IMR-90 (cell line): Measurements from ENCODE around the gene TOGARAM2. TPM values are rescaled to one million over a fixed set of nuclear protein-coding genes. Genes with fewer than 3 reads are reported as not detected.

Experiments used
- ATAC-seq: fragments of 200-7000 bp; cut with Tn5 transposase; 2 replicates; pipeline ENCODE4 v1.9.1; 2020; ENCODE audit warnings: low read depth, mild to moderate bottlenecking, moderate library complexity
- BruUV-seq: library from RNA; stranded (reverse); fragments of 400-500 nt; replicated peaks from 2 replicates; lab custom pipeline; 2021; lab: Mats Ljungman, UMichigan
- CTCF ChIA-PET: fragments of 300-600 bp; formaldehyde crosslinking; extraction: SDS; loops from one replicate; lab custom pipeline; 2021; ENCODE audit warnings: antibody characterized with exemption; lab: Yijun Ruan, JAX
- POLR2A ChIA-PET: fragments of 300-600 bp; sonication (Branson Sonifier 250); formaldehyde crosslinking; loops from one replicate; lab custom pipeline; 2022; ENCODE audit warnings: antibody characterized with exemption; ENCODE audit not compliant: unreplicated experiment; lab: Charles Lee
- DNase-seq: peaks from one replicate; pipeline ENCODE4 v3.0.0; 2013
- H2AFZ ChIP-seq: replicated peaks from 2 replicates; pipeline ENCODE3; 2013; ENCODE audit warnings: low read length, mild to moderate bottlenecking; ENCODE audit not compliant: poor library complexity
- H2AK5ac ChIP-seq: 2 replicates; pipeline ENCODE4 v1.6.1; 2013; ENCODE audit warnings: low read depth, low read length, inconsistent platforms
- H2AK9ac ChIP-seq: replicated peaks from 2 replicates; pipeline ENCODE3; 2013; ENCODE audit warnings: mild to moderate bottlenecking, low read depth, low read length, moderate library complexity; ENCODE audit not compliant: poor library complexity
- H2BK120ac ChIP-seq: 2 replicates; pipeline ENCODE4 v1.6.1; 2013; ENCODE audit warnings: low read depth, low read length, inconsistent platforms
- H2BK15ac ChIP-seq: 3 replicates; pipeline ENCODE4 v1.6.1; 2013; ENCODE audit warnings: low read depth, low read length, inconsistent platforms
- H2BK20ac ChIP-seq: 2 replicates; pipeline ENCODE4 v1.6.1; 2013; ENCODE audit warnings: low read depth, mild to moderate bottlenecking, inconsistent platforms, low read length, moderate library complexity
- H2BK5ac ChIP-seq: 2 replicates; pipeline ENCODE4 v1.6.1; 2013; ENCODE audit warnings: mild to moderate bottlenecking, low read depth, low read length, inconsistent platforms; ENCODE audit not compliant: poor library complexity, severe bottlenecking
- H3K14ac ChIP-seq: replicated peaks from 2 replicates; pipeline ENCODE4 v1.6.1; 2013; ENCODE audit warnings: low read depth, low read length, inconsistent platforms
- H3K18ac ChIP-seq: 2 replicates; pipeline ENCODE4 v1.6.1; 2013; ENCODE audit warnings: low read depth, low read length, control low read depth
- H3K23ac ChIP-seq: 2 replicates; pipeline ENCODE4 v1.6.1; 2013; ENCODE audit warnings: low read depth, low read length, inconsistent platforms
- H3K27ac ChIP-seq: 2 replicates; pipeline ENCODE4 v1.5.1; 2013; ENCODE audit warnings: mild to moderate bottlenecking, control low read depth, low read length; ENCODE audit not compliant: insufficient read depth
- H3K27me3 ChIP-seq: 2 replicates; pipeline ENCODE4 v1.6.1; 2013; ENCODE audit warnings: low read length; ENCODE audit not compliant: control insufficient read depth, insufficient read depth
- H3K36me3 ChIP-seq: 2 replicates; pipeline ENCODE4 v1.6.1; 2013; ENCODE audit warnings: low read length, mixed read lengths; ENCODE audit not compliant: control insufficient read depth, insufficient read depth
- H3K4ac ChIP-seq: 2 replicates; pipeline ENCODE4 v1.6.1; 2013; ENCODE audit warnings: low read depth, low read length, inconsistent platforms
- H3K4me1 ChIP-seq: 2 replicates; pipeline ENCODE4 v1.6.1; 2013; ENCODE audit warnings: low read length, mixed read lengths; ENCODE audit not compliant: control insufficient read depth, insufficient read depth
- H3K4me2 ChIP-seq: 2 replicates; pipeline ENCODE4 v1.6.1; 2013; ENCODE audit warnings: low read depth, mild to moderate bottlenecking, control low read depth, low read length, moderate library complexity
- H3K4me3 ChIP-seq: 2 replicates; pipeline ENCODE4 v1.5.1; 2013; ENCODE audit warnings: low read depth, mild to moderate bottlenecking, control low read depth, low read length, moderate library complexity; ENCODE audit not compliant: insufficient read depth
- H3K56ac ChIP-seq: 2 replicates; pipeline ENCODE4 v1.6.1; 2013; ENCODE audit warnings: low read length, inconsistent platforms; ENCODE audit not compliant: insufficient read depth; ENCODE audit errors: extremely low read depth
- H3K79me1 ChIP-seq, 2 experiments: 2 replicates each; pipeline ENCODE4 v1.6.1; 2013; ENCODE audit warnings: low read length in 2 of 2, inconsistent platforms in 1 of 2, low read depth in 1 of 2
- H3K9ac ChIP-seq: 2 replicates; pipeline ENCODE4 v1.6.1; 2013; ENCODE audit warnings: low read depth, low read length, control low read depth
- H3K9me1 ChIP-seq: 2 replicates; pipeline ENCODE4 v1.6.1; 2013; ENCODE audit warnings: low read length, inconsistent platforms; ENCODE audit not compliant: insufficient read depth
- H3K9me3 ChIP-seq: 2 replicates; pipeline ENCODE4 v1.6.1; 2013; ENCODE audit warnings: low read length; ENCODE audit not compliant: control insufficient read depth, insufficient read depth
- H4K20me1 ChIP-seq: 2 replicates; pipeline ENCODE4 v1.6.1; 2013; ENCODE audit warnings: low read length, inconsistent platforms; ENCODE audit not compliant: insufficient read depth
- H4K5ac ChIP-seq: 2 replicates; pipeline ENCODE4 v1.6.1; 2013; ENCODE audit warnings: mild to moderate bottlenecking, low read depth, low read length, control low read depth
- H4K8ac ChIP-seq, 2 experiments: 2 replicates each; pipeline ENCODE4 v1.6.1; 2013; ENCODE audit warnings: low read depth in 2 of 2, low read length in 2 of 2, control low read depth in 1 of 2, inconsistent platforms in 1 of 2
- H4K91ac ChIP-seq: 2 replicates; pipeline ENCODE4 v1.6.1; 2013; ENCODE audit warnings: low read depth, low read length, inconsistent platforms; ENCODE audit not compliant: insufficient read depth
- CEBPB ChIP-seq: IDR thresholded peaks from 2 replicates; pipeline ENCODE4 v1.6.1; 2012; ENCODE audit warnings: low read depth, low read length, improper control_type of control experiment
- FOS ChIP-seq: fragments of 150-350 bp; IDR thresholded peaks from 2 replicates; pipeline ENCODE4 v1.6.1; 2016; ENCODE audit warnings: low read depth, low read length
- NFE2L2 ChIP-seq: fragments of 150-350 bp; IDR thresholded peaks from 2 replicates; pipeline ENCODE4 v1.6.1; 2016; ENCODE audit warnings: low read depth, mild to moderate bottlenecking, low read length
- POLR2A ChIP-seq: IDR thresholded peaks from 2 replicates; pipeline ENCODE4 v1.6.1; 2012; ENCODE audit warnings: mild to moderate bottlenecking, low read depth, low read length
- RAD21 ChIP-seq: IDR thresholded peaks from 2 replicates; pipeline ENCODE4 v1.6.1; 2012; ENCODE audit warnings: low read length, improper control_type of control experiment
- SMC3 ChIP-seq: fragments of 150-350 bp; IDR thresholded peaks from 2 replicates; pipeline ENCODE4 v1.6.1; 2016; ENCODE audit warnings: low read depth, mild to moderate bottlenecking, antibody characterized with exemption, low read length, moderate library complexity
- WGBS, 2 experiments: methylation state at CpG; one replicate each; pipeline versions ENCODE4 v1.1.5 to v1.1.7; 2013; ENCODE audit warnings: missing lambda C conversion rate in 2 of 2; ENCODE audit not compliant: insufficient read length in 1 of 2; ENCODE audit errors: extremely low coverage in 2 of 2; 5-methylcytosine and 5-hydroxymethylcytosine counted together
- dilution Hi-C: fragments of 300-500 bp; cut with HindIII; formaldehyde crosslinking; loops from one replicate; pipeline ENCODE4 v1.14.3; 2018; ENCODE audit warnings: low sequenced_read_pairs; ENCODE audit not compliant: unreplicated experiment
- in situ Hi-C: fragments of 300-500 bp; cut with MboI; formaldehyde crosslinking; loops from 3 replicates; pipeline ENCODE4 v1.14.3; 2019; ENCODE audit warnings: low sequenced_read_pairs, inconsistent platforms, mixed read lengths
- intact Hi-C: fragments of 100-400 bp; cut with micrococcal nuclease; formaldehyde crosslinking; loops from 2 replicates; pipeline ENCODE4 v1.10.0; 2022
- polyA plus RNA-seq, 3 experiments: library from polyadenylated mRNA; depleted of rRNA; stranded (reverse); fragments of >200 nt; gene quantifications; 2 replicates each; pipeline ENCODE4 v1.2.3, GENCODE V29; 2012; ENCODE audit warnings: low replicate concordance in 1 of 3
- total RNA-seq: library from RNA; depleted of rRNA; stranded (reverse); fragments of >200 nt; gene quantifications from 2 replicates; pipeline ENCODE4 v1.2.3, GENCODE V29; 2012
- TF ChIP-seq, protein P1 (sequence below): conservative IDR thresholded peaks from 2 replicates; pipeline ENCODE4 v1.5.1; 2012; ENCODE audit warnings: mild to moderate bottlenecking, low read depth, low read length, improper control_type of control experiment

TOGARAM2 gene
- total and polyA plus RNA-seq, 2 of the 4 experiments (the other 2 are of a cell fraction): under 0.01 to 0.38 TPM

DNA sequence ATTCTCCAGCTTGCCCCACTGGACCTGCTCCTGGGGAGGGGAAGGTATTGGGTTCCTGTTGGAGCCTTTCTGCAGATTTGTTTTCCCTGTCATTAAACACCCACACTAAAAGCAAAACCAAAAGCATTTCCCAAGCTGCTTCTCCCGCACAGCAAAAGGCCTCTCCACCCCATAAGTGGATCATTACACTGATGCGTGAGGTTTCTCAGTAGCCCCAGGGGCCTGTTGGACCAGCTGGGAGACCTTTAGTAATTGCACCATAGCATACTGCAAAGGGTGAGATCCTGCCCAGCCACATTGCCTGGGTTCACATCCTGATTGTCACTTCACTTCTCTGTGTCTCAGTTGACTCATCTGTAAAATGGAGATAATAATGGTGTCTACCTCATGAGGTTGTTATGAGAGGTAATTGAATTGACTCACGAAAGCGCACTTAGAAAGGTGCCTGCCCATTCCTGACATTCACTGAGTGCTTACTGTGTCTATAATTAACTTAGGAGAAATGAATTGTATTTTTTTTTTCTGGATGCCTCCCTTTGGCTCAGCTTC is 43.9 kb downstream of the TOGARAM2 start:
- Histone ChIP-seq H3K4ac (no peak overlapping the region), H2BK15ac (no peak overlapping the region), H3K79me1 (no peaks in the 10 kb centered on the region), H4K8ac (no peak overlapping the region), H3K4me3 (no peak overlapping the region), H3K27ac (no peak overlapping the region), H4K5ac (no peak overlapping the region), H4K20me1 (no peaks in the 10 kb centered on the region), H3K27me3 (peaks cover 8% of the 10 kb centered on the region; the same call in 1 of the 2 replicates), H2BK20ac (no peak overlapping the region), H3K4me1 (no peaks in the 10 kb centered on the region), H3K56ac (no peak overlapping the region), H3K36me3 (no peaks in the 10 kb centered on the region), H3K14ac (no peak overlapping the region), H2BK5ac (no peak overlapping the region), H4K91ac (no peak overlapping the region), H2AK5ac (no peak overlapping the region), H3K23ac (no peak overlapping the region), H3K4me2 (no peak overlapping the region), H2AFZ (no peak overlapping the region), H2BK120ac (no peak overlapping the region), H3K9ac (no peak overlapping the region), H2AK9ac (no peak overlapping the region), H3K18ac (no peak overlapping the region), H3K9me3 (no peaks in the 10 kb centered on the region), H3K9me1 (no peaks in the 10 kb centered on the region)
- POLR2A ChIA-PET: no interaction called here
- in situ Hi-C loops (no loop called here), intact Hi-C loops (no loop called here), dilution Hi-C loops (no loop called here)
- CTCF ChIA-PET: no interaction called here
- no CpG with 5 or more reads among the region's 4 CpGs for WGBS, 2 experiments
- no peak for ATAC-seq
- no peak for TF ChIP-seq CEBPB
- TF ChIP-seq POLR2A: no peak
- no peak for TF ChIP-seq FOS
- no peak for TF ChIP-seq NFE2L2
- no peak for TF ChIP-seq RAD21
- TF ChIP-seq, protein P1, sequence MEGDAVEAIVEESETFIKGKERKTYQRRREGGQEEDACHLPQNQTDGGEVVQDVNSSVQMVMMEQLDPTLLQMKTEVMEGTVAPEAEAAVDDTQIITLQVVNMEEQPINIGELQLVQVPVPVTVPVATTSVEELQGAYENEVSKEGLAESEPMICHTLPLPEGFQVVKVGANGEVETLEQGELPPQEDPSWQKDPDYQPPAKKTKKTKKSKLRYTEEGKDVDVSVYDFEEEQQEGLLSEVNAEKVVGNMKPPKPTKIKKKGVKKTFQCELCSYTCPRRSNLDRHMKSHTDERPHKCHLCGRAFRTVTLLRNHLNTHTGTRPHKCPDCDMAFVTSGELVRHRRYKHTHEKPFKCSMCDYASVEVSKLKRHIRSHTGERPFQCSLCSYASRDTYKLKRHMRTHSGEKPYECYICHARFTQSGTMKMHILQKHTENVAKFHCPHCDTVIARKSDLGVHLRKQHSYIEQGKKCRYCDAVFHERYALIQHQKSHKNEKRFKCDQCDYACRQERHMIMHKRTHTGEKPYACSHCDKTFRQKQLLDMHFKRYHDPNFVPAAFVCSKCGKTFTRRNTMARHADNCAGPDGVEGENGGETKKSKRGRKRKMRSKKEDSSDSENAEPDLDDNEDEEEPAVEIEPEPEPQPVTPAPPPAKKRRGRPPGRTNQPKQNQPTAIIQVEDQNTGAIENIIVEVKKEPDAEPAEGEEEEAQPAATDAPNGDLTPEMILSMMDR: no peak
- no peak for TF ChIP-seq SMC3
- no TSS peak for BruUV-seq
- no peak for DNase-seq
